Measurements from ENCODE around the gene NTMT1.

DNA sequence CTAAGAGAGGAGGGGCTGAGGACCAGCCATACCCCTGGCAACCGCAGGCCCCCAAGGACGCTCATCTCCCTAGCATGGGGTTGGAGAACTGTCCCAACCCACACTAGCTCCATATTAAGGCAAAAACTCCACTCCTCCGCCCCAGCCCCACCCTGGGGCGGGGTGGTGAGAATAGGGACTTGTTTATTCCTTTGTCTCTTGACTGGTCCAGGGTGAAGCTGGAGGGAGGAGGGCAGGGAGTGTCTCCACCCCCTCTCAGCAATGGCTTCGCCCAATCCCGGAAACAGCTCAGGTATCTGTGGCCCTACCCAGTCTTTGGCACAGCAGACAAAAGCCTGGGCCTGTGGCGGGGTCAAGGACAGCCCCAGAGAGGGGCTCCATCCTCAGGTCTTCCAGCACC lies 56.4 kb downstream of the NTMT1 start:
- TF ChIP-seq POLR2A (IDR thresholded peaks at IDR 0.05) = no peak
- TF ChIP-seq, protein P1, sequence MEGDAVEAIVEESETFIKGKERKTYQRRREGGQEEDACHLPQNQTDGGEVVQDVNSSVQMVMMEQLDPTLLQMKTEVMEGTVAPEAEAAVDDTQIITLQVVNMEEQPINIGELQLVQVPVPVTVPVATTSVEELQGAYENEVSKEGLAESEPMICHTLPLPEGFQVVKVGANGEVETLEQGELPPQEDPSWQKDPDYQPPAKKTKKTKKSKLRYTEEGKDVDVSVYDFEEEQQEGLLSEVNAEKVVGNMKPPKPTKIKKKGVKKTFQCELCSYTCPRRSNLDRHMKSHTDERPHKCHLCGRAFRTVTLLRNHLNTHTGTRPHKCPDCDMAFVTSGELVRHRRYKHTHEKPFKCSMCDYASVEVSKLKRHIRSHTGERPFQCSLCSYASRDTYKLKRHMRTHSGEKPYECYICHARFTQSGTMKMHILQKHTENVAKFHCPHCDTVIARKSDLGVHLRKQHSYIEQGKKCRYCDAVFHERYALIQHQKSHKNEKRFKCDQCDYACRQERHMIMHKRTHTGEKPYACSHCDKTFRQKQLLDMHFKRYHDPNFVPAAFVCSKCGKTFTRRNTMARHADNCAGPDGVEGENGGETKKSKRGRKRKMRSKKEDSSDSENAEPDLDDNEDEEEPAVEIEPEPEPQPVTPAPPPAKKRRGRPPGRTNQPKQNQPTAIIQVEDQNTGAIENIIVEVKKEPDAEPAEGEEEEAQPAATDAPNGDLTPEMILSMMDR (IDR thresholded peaks at IDR 0.05) = no peak
